HEK293 (cell line): Measurements from ENCODE around the gene RPUSD2.

Source experiments
- CTCF ChIA-PET: fragments of 350-600 bp; formaldehyde crosslinking; extraction: SDS; loops from one replicate; lab custom pipeline; 2021; ENCODE audit warnings: antibody characterized with exemption; lab: Yijun Ruan, JAX
- POLR2A ChIA-PET: fragments of 300-600 bp; formaldehyde crosslinking; extraction: SDS; loops from one replicate; lab custom pipeline; 2020; ENCODE audit warnings: antibody characterized with exemption, inconsistent platforms; lab: Yijun Ruan, JAX
- H3K27ac ChIP-seq: fragments of 200-500 bp; sonication (Bioruptor generic); 2 replicates; pipeline ENCODE4 v1.5.1; 2014; ENCODE audit warnings: low read depth, low read length, control low read depth, inconsistent platforms; ENCODE audit errors: extremely low read depth
- H3K36me3 ChIP-seq, 2 experiments: fragments of 200-500 bp in 1 of 2; sonication (Bioruptor generic) in 1 of 2; 1 replicate in 1 of 2; 2 replicates in 1 of 2; pipeline ENCODE4 v1.5.1; 2014 to 2017; ENCODE audit warnings: inconsistent platforms in 2 of 2, low read length in 2 of 2; ENCODE audit not compliant: control insufficient read depth in 2 of 2, insufficient read depth in 1 of 2
- H3K4me1 ChIP-seq: fragments of 200-500 bp; sonication (Bioruptor generic); 2 replicates; pipeline ENCODE4 v1.5.1; 2014; ENCODE audit warnings: mild to moderate bottlenecking, low read length, inconsistent platforms; ENCODE audit not compliant: control insufficient read depth, insufficient read depth
- H3K4me3 ChIP-seq: 2 replicates; pipeline ENCODE4 v1.5.1; 2011; ENCODE audit warnings: low read depth, mild to moderate bottlenecking, control low read depth, low read length, moderate library complexity
- H3K9me3 ChIP-seq: fragments of 200-500 bp; sonication (Bioruptor generic); 2 replicates; pipeline ENCODE4 v1.5.1; 2014; ENCODE audit warnings: low read depth, low read length, inconsistent platforms; ENCODE audit not compliant: control insufficient read depth, insufficient read depth
- MZF1 ChIP-seq: fragments of 450-650 bp; formaldehyde crosslinking; IDR thresholded peaks from 2 replicates; pipeline ENCODE4 v1.5.1; 2017; ENCODE audit warnings: missing biosample characterization, missing genetic modification characterization, borderline replicate concordance
- OVOL3 ChIP-seq: fragments of 450-650 bp; formaldehyde crosslinking; IDR thresholded peaks from 2 replicates; pipeline ENCODE4 v1.5.1; 2016; ENCODE audit warnings: missing biosample characterization, missing genetic modification characterization
- PRDM1 ChIP-seq: fragments of 450-650 bp; formaldehyde crosslinking; IDR thresholded peaks from 2 replicates; pipeline ENCODE4; 2016; ENCODE audit warnings: missing biosample characterization, missing genetic modification characterization
- TCF7L2 ChIP-seq: IDR thresholded peaks from 2 replicates; pipeline ENCODE4 v1.6.1; 2011; ENCODE audit warnings: low read depth, mild to moderate bottlenecking, inconsistent platforms, low read length, moderate library complexity, borderline replicate concordance
- WT1 ChIP-seq: fragments of 450-650 bp; formaldehyde crosslinking; IDR thresholded peaks from 2 replicates; pipeline ENCODE4 v1.5.1; 2016; ENCODE audit warnings: missing biosample characterization, missing genetic modification characterization
- ZBTB48 ChIP-seq: fragments of 450-650 bp; formaldehyde crosslinking; IDR thresholded peaks from 2 replicates; pipeline ENCODE4 v1.5.1; 2016; ENCODE audit warnings: missing biosample characterization, missing genetic modification characterization
- ZNF157 ChIP-seq: fragments of 450-650 bp; formaldehyde crosslinking; IDR thresholded peaks from 2 replicates; pipeline ENCODE4 v1.5.1; 2016; ENCODE audit warnings: missing biosample characterization, missing genetic modification characterization
- ZNF341 ChIP-seq: fragments of 450-650 bp; formaldehyde crosslinking; IDR thresholded peaks from 2 replicates; pipeline ENCODE4; 2016; ENCODE audit warnings: low read depth, missing biosample characterization, missing genetic modification characterization
- ZNF621 ChIP-seq: fragments of 450-650 bp; formaldehyde crosslinking; IDR thresholded peaks from 2 replicates; pipeline ENCODE4 v1.5.1; 2017; ENCODE audit warnings: missing biosample characterization, missing genetic modification characterization
- ZNF776 ChIP-seq: fragments of 450-650 bp; formaldehyde crosslinking; IDR thresholded peaks from 2 replicates; pipeline ENCODE4 v1.5.0; 2017; ENCODE audit warnings: missing biosample characterization, missing genetic modification characterization, borderline replicate concordance
- TF ChIP-seq, protein P1 (sequence below): fragments of 450-650 bp; formaldehyde crosslinking; IDR thresholded peaks from 2 replicates; pipeline ENCODE4 v1.5.1; 2016; ENCODE audit warnings: missing biosample characterization, missing genetic modification characterization, low read depth
- TF ChIP-seq, protein P2 (sequence below): fragments of 450-650 bp; formaldehyde crosslinking; IDR thresholded peaks from 2 replicates; pipeline ENCODE4 v1.5.1; 2016; ENCODE audit warnings: missing biosample characterization, missing genetic modification characterization
- TF ChIP-seq, protein P3 (sequence below): fragments of 450-650 bp; formaldehyde crosslinking; IDR thresholded peaks from 2 replicates; pipeline ENCODE4 v1.5.1; 2016; ENCODE audit warnings: missing biosample characterization, missing genetic modification characterization
- TF ChIP-seq, protein P4 (sequence below): fragments of 450-650 bp; formaldehyde crosslinking; IDR thresholded peaks from 2 replicates; pipeline ENCODE4 v1.5.1; 2016; ENCODE audit warnings: missing biosample characterization, missing genetic modification characterization

RPUSD2 gene

DNA sequence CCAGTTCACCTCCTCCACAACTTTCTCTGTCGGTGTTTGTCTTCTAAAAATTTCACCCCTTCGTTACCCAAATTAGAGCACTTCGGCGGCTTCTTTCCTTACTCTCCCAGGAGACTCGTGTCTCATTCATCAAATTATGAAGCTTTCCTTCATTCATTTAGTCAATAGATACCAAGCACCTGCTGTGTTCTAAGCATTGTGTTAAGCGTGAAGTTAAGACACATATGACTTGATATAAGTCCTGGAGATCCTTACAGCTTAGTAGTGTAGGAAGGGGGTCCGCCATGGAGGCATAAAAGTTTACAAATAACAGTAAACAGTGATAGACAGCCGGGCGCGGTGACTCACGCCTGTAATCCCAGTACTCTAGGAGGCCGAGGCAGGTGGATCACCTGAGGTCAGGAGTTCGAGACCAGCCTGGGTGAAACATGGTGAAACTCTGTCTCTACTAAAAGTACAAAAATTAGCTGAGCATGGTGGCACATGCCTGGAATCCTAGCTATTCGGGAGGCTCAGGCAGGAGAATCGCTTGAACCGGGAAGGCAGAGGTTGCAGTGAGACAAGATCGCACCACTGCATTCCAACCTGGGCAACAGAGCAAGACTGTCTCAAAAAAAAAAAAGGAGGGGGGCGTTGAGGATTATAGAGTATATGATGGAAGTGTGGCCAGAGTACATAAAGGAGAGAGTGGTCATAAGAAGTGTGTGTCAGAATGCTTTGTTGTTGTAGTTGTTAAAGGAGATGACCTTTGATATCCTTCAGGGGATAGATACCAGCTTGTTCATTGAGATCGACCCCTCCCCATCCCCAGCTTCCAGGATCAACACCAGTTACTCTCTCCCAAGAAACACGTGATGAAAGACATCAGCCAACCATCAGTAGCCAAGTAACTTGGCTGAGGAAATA is 3.5 kb upstream of the RPUSD2 start:
- 0 out of 2 replicates have a peak, but pooled peaks have one; percentile 7 for TF ChIP-seq ZBTB48 (tag by site-specific recombination)
- TF ChIP-seq PRDM1 (tag by site-specific recombination) = peak; percentile 71
- TF ChIP-seq, protein P1, sequence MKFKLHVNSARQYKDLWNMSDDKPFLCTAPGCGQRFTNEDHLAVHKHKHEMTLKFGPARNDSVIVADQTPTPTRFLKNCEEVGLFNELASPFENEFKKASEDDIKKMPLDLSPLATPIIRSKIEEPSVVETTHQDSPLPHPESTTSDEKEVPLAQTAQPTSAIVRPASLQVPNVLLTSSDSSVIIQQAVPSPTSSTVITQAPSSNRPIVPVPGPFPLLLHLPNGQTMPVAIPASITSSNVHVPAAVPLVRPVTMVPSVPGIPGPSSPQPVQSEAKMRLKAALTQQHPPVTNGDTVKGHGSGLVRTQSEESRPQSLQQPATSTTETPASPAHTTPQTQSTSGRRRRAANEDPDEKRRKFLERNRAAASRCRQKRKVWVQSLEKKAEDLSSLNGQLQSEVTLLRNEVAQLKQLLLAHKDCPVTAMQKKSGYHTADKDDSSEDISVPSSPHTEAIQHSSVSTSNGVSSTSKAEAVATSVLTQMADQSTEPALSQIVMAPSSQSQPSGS = no peak
- no peak for TF ChIP-seq ZNF621 (tag by site-specific recombination)
- no peak for TF ChIP-seq TCF7L2
- TF ChIP-seq, protein P2, sequence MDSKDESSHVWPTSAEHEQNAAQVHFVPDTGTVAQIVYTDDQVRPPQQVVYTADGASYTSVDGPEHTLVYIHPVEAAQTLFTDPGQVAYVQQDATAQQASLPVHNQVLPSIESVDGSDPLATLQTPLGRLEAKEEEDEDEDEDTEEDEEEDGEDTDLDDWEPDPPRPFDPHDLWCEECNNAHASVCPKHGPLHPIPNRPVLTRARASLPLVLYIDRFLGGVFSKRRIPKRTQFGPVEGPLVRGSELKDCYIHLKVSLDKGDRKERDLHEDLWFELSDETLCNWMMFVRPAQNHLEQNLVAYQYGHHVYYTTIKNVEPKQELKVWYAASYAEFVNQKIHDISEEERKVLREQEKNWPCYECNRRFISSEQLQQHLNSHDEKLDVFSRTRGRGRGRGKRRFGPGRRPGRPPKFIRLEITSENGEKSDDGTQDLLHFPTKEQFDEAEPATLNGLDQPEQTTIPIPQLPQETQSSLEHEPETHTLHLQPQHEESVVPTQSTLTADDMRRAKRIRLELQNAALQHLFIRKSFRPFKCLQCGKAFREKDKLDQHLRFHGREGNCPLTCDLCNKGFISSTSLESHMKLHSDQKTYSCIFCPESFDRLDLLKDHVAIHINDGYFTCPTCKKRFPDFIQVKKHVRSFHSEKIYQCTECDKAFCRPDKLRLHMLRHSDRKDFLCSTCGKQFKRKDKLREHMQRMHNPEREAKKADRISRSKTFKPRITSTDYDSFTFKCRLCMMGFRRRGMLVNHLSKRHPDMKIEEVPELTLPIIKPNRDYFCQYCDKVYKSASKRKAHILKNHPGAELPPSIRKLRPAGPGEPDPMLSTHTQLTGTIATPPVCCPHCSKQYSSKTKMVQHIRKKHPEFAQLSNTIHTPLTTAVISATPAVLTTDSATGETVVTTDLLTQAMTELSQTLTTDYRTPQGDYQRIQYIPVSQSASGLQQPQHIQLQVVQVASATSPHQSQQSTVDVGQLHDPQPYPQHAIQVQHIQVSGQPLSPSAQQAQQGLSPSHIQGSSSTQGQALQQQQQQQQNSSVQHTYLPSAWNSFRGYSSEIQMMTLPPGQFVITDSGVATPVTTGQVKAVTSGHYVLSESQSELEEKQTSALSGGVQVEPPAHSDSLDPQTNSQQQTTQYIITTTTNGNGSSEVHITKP = peak; percentile 91
- Histone ChIP-seq H3K4me3 (no peak overlapping the region), H3K27ac (no peak overlapping the region), H3K9me3 (no peaks in the 10 kb centered on the region), H3K36me3 (peaks cover 0 to 13% of the 10 kb centered on the region in 2 experiments; a peak in 1 of 3 replicates), H3K4me1 (peaks cover 8% of the 10 kb centered on the region; the same call in 1 of the 2 replicates)
- CTCF ChIA-PET = interaction anchor here (0.6 to 1.5 kb wide), 3 partner anchors 10 to 59 kb away, joined by 3 to 6 read pairs (median 5); no protein-coding TSS in a partner anchor
- POLR2A ChIA-PET = interaction anchor here (0.6 to 1.4 kb wide), 7 partner anchors 21 to 129 kb away, joined by 3 to 9 read pairs (median 3); partner anchors contain the start of gene RAD51

DNA sequence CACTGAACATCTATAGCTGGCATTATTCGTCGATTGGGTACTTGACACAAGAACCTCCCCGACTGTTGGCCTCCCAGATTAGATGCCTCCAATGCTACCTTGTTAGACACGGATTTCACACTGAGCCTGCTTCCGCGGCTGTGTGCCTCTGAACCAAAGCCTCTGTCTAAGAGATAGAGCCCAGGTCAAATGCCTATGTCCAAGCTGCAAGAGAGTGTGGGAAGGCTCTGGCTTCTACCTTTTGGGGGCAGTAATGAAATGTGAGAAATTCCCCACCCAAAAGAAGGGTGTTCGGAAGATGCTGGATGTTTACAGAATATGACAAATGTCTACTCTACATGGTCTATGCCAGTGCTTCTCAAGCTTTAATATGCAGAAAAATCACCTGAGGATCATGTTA is 2.0 kb upstream of the RPUSD2 start:
- Histone ChIP-seq H3K9me3 (no peaks in the 10 kb centered on the region), H3K4me1 (peaks cover 8% of the 10 kb centered on the region; the same call in 1 of the 2 replicates), H3K27ac (no peak overlapping the region)
- POLR2A ChIA-PET = no interaction called here
- no peak for TF ChIP-seq ZNF157
- TF ChIP-seq, all 188 proteins: peak for 0
- CTCF ChIA-PET = interaction anchor here (0.8 kb wide), 1 partner anchor 47 kb away, joined by 3 read pairs; no protein-coding TSS in a partner anchor
- Histone ChIP-seq H3K36me3 (peaks cover 0 to 13% of the 10 kb centered on the region in 2 experiments; a peak in 1 of 3 replicates), H3K4me3 (no peak overlapping the region)

DNA sequence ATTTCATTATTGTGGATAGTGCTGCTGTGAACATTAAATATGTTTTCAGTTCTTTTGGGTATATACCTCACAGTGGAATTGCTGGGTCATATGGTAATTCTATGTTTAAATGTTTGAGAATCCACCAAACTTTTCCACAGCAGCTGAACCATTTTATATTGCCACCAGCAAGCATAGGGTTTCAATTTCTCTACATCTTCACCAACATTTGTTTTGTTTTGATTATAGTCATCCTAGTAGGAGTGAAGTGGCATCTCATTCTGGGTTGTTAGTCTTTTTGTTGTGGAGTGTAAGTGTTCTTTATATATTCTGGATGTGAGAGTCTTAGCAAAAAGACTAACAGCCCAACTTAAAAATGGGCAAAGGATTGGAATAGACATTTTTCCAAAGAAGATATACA is 6.0 kb downstream of the RPUSD2 start:
- peaks cover 3 to 34% of the 10 kb centered on the region in 2 experiments; a peak in 2 of 3 replicates for H3K36me3 ChIP-seq
- ChIA-PET CTCF (interaction anchor here (0.7 kb wide), 1 partner anchor 10 kb away, joined by 3 read pairs; no protein-coding TSS in a partner anchor), POLR2A (no interaction called here)
- TF ChIP-seq MZF1 (no peak), ZNF776 (tag by site-specific recombination) (no peak), OVOL3 (tag by site-specific recombination) (no peak), WT1 (tag by site-specific recombination) (no peak), ZNF341 (tag by site-specific recombination) (no peak)
- TF ChIP-seq, protein P3, sequence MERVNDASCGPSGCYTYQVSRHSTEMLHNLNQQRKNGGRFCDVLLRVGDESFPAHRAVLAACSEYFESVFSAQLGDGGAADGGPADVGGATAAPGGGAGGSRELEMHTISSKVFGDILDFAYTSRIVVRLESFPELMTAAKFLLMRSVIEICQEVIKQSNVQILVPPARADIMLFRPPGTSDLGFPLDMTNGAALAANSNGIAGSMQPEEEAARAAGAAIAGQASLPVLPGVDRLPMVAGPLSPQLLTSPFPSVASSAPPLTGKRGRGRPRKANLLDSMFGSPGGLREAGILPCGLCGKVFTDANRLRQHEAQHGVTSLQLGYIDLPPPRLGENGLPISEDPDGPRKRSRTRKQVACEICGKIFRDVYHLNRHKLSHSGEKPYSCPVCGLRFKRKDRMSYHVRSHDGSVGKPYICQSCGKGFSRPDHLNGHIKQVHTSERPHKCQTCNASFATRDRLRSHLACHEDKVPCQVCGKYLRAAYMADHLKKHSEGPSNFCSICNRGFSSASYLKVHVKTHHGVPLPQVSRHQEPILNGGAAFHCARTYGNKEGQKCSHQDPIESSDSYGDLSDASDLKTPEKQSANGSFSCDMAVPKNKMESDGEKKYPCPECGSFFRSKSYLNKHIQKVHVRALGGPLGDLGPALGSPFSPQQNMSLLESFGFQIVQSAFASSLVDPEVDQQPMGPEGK (tag by site-specific recombination) = no peak
- TF ChIP-seq, protein P4, sequence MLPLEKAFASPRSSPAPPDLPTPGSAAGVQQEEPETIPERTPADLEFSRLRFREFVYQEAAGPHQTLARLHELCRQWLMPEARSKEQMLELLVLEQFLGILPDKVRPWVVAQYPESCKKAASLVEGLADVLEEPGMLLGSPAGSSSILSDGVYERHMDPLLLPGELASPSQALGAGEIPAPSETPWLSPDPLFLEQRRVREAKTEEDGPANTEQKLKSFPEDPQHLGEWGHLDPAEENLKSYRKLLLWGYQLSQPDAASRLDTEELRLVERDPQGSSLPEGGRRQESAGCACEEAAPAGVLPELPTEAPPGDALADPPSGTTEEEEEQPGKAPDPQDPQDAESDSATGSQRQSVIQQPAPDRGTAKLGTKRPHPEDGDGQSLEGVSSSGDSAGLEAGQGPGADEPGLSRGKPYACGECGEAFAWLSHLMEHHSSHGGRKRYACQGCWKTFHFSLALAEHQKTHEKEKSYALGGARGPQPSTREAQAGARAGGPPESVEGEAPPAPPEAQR (tag by site-specific recombination) = no peak
- TF ChIP-seq, protein P2 = no peak

More for the DNA sequence above, 6.0 kb downstream of the RPUSD2 start:
- 0 out of 2 replicates have a peak, but pooled peaks cover 4% of the 10 kb centered on the region for H3K4me1 ChIP-seq
- H3K27ac ChIP-seq = no peak overlapping the region
- no peak overlapping the region for H3K4me3 ChIP-seq
- no peaks in the 10 kb centered on the region for H3K9me3 ChIP-seq
